Muscle of back (tissue), 10 donors: ENCODE results near the gene TMPRSS4. TPM values are rescaled to one million over a fixed set of nuclear protein-coding genes. Genes with fewer than 3 reads are reported as not detected.

Experiments used
- polyA plus RNA-seq, 10 donors: library from polyadenylated mRNA; unstranded; fragments of 120-200 nt; gene quantifications; one replicate each; pipeline ENCODE4 v1.2.1, GENCODE V29; 2013; ENCODE audit not compliant: insufficient read length in 10 of 10

Gene TMPRSS4
- polyA plus RNA-seq, 10 donors, result 0.04 to 1.3 (median 0.14) TPM

Other genes starting within 250 kb of the TMPRSS4 start
- gene FXYD6, start 200.4 kb upstream of the TMPRSS4 start, polyA plus RNA-seq, result 100 to 1,000 TPM; 122 to 200 (median 170) TPM
- gene TMPRSS13, start 147.7 kb upstream of the TMPRSS4 start, polyA plus RNA-seq, result 1 to 10 TPM in 2 of 10 donors, under 1 TPM in 5, not detected in 3; 0.10 to 2.0 (median 0.13) TPM
- 10 to 100 TPM in 1 of 10 donors, 1 to 10 TPM in 9; 3.7 to 13.4 (median 4.4) TPM for gene IL10RA, start 90.7 kb upstream of the TMPRSS4 start, polyA plus RNA-seq
- gene SMIM35, start 9.9 kb downstream of the TMPRSS4 start, polyA plus RNA-seq, result under 1 TPM in 7 of 10 donors, not detected in 3; 0.05 to 0.28 (median 0.17) TPM
- 1 to 10 TPM; 2.2 to 6.1 (median 3.4) TPM for gene SCN4B, start 75.7 kb downstream of the TMPRSS4 start, polyA plus RNA-seq
- 1 to 10 TPM; 2.5 to 7.0 (median 5.0) TPM for gene SCN2B, start 99.6 kb downstream of the TMPRSS4 start, polyA plus RNA-seq
- gene JAML, start 147.9 kb downstream of the TMPRSS4 start, polyA plus RNA-seq, result 1 to 10 TPM; 1.4 to 6.4 (median 3.0) TPM
- 1 to 10 TPM in 3 of 10 donors, under 1 TPM in 7; 0.42 to 1.3 (median 0.72) TPM for gene MPZL3, start 175.3 kb downstream of the TMPRSS4 start, polyA plus RNA-seq
- 1 to 10 TPM in 8 of 10 donors, under 1 TPM in 2; 0.71 to 9.6 (median 1.6) TPM for gene MPZL2, start 187.2 kb downstream of the TMPRSS4 start, polyA plus RNA-seq
- gene CD3E, start 227.7 kb downstream of the TMPRSS4 start, polyA plus RNA-seq, result 10 to 100 TPM in 1 of 10 donors, 1 to 10 TPM in 1, under 1 TPM in 8; 0.20 to 26.8 (median 0.59) TPM